Effector memory CD4-positive, alpha-beta T cell (primary cell): ENCODE measurements around the gene PLXNB1.

Experiments
- DNase-seq, 3 donors: peaks; one replicate each; pipeline ENCODE4 v3.0.0-alpha.2; 2020
- H3K27ac ChIP-seq: 2 replicates; pipeline ENCODE4 v1.7.0; 2013; ENCODE audit warnings: mild to moderate bottlenecking, low read length, moderate library complexity; ENCODE audit not compliant: insufficient read depth, poor library complexity, severe bottlenecking
- H3K27me3 ChIP-seq: replicated peaks from 2 replicates; pipeline ENCODE4 v1.7.0; 2013; ENCODE audit warnings: mild to moderate bottlenecking, low read length; ENCODE audit not compliant: insufficient read depth, control insufficient read depth, poor library complexity, severe bottlenecking
- H3K36me3 ChIP-seq: 2 replicates; pipeline ENCODE4 v1.7.0; 2013; ENCODE audit warnings: mild to moderate bottlenecking, low read length, moderate library complexity; ENCODE audit not compliant: control insufficient read depth, insufficient read depth
- H3K4me1 ChIP-seq: 2 replicates; pipeline ENCODE4 v1.7.0; 2013; ENCODE audit warnings: low read length, mild to moderate bottlenecking; ENCODE audit not compliant: control insufficient read depth, insufficient read depth, poor library complexity, severe bottlenecking
- H3K4me3 ChIP-seq: 2 replicates; pipeline ENCODE4 v1.7.0; 2013; ENCODE audit warnings: low read length, low read depth, mild to moderate bottlenecking; ENCODE audit not compliant: insufficient read depth, poor library complexity, severe bottlenecking
- H3K9me3 ChIP-seq: 2 replicates; pipeline ENCODE4 v1.7.0; 2013; ENCODE audit warnings: mild to moderate bottlenecking, low read length, moderate library complexity; ENCODE audit not compliant: control insufficient read depth

PLXNB1 gene

GRCh38 chr3:48445277-48445882 is 15.5 kb upstream of the PLXNB1 start:
- Histone ChIP-seq H3K27ac (peak overlapping the region; percentile 71), H3K36me3 (peaks cover 12% of the 10 kb centered on the region), H3K4me3 (no peak overlapping the region), H3K4me1 (peaks cover 22% of the 10 kb centered on the region), H3K9me3 (no peaks in the 10 kb centered on the region), H3K27me3 (no peaks in the 10 kb centered on the region)
- no peak for DNase-seq

GRCh38 chr3:48441940-48442339 is 12.1 kb upstream of the PLXNB1 start:
- H3K4me3 ChIP-seq: no peak overlapping the region
- H3K9me3 ChIP-seq: no peaks in the 10 kb centered on the region
- DNase-seq: no peak
- H3K36me3 ChIP-seq: peaks cover 12% of the 10 kb centered on the region
- H3K27me3 ChIP-seq: no peaks in the 10 kb centered on the region
- peaks cover 15% of the 10 kb centered on the region for H3K4me1 ChIP-seq
- peak overlapping the region; percentile 92 for H3K27ac ChIP-seq

- Histone ChIP-seq H3K9me3 (no peaks in the 10 kb centered on the region), H3K4me3 (peak overlapping the region; percentile 84), H3K36me3 (peaks cover 12% of the 10 kb centered on the region), H3K27me3 (no peaks in the 10 kb centered on the region), H3K27ac (peak overlapping the region; percentile 92), H3K4me1 (peaks cover 8% of the 10 kb centered on the region)
- peak in 1 of 3 donors; percentile 3 for DNase-seq
Measured at GRCh38 chr3:48440590-48440958, 10.7 kb upstream of the PLXNB1 start.

GRCh38 chr3:48439820-48440589 is 10.1 kb upstream of the PLXNB1 start, which contains the start of the genes CCDC51 and TMA7:
CCDC51 (minus strand) TSS chr3:48440119; CDS start chr3:48435128, 4,991 bp downstream.
TMA7 (plus strand) TSS chr3:48440257; CDS start chr3:48440297, 40 bp downstream.
- Histone ChIP-seq H3K4me1 (peaks cover 8% of the 10 kb centered on the region), H3K27ac (peak within 1 kb of the TSS; percentile 92)

GRCh38 chr3:48437812-48438211 is 7.9 kb upstream of the PLXNB1 start:
- Histone ChIP-seq H3K4me3 (no peak overlapping the region), H3K27me3 (no peaks in the 10 kb centered on the region), H3K36me3 (peaks cover 8% of the 10 kb centered on the region), H3K9me3 (no peaks in the 10 kb centered on the region), H3K4me1 (peaks cover 8% of the 10 kb centered on the region), H3K27ac (no peak overlapping the region)
- no peak for DNase-seq

More at GRCh38 chr3:48439820-48440589, 10.1 kb upstream of the PLXNB1 start, which contains the start of the genes CCDC51 and TMA7:
- H3K9me3 ChIP-seq: no peaks in the 10 kb centered on the region
- peak; percentile 96 to 98 (median 97) for DNase-seq
- peaks cover 12% of the 10 kb centered on the region for H3K36me3 ChIP-seq
- no peaks in the 10 kb centered on the region for H3K27me3 ChIP-seq
- H3K4me3 ChIP-seq: peak within 1 kb of the TSS; percentile 84

- DNase-seq: no peak
- H3K4me1 ChIP-seq: peaks cover 6% of the 10 kb centered on the region
Measured at GRCh38 chr3:48436855-48437254, 7.0 kb upstream of the PLXNB1 start.

GRCh38 chr3:48436477-48436787 is 6.5 kb upstream of the PLXNB1 start:
- DNase-seq: no peak
- Histone ChIP-seq H3K4me3 (no peak overlapping the region), H3K27me3 (no peaks in the 10 kb centered on the region), H3K9me3 (no peaks in the 10 kb centered on the region), H3K27ac (no peak overlapping the region), H3K4me1 (peaks cover 2% of the 10 kb centered on the region), H3K36me3 (no peaks in the 10 kb centered on the region)

More at GRCh38 chr3:48436855-48437254, 7.0 kb upstream of the PLXNB1 start:
- H3K27me3 ChIP-seq: no peaks in the 10 kb centered on the region
- no peak overlapping the region for H3K27ac ChIP-seq
- peaks cover 4% of the 10 kb centered on the region for H3K36me3 ChIP-seq
- H3K4me3 ChIP-seq: no peak overlapping the region
- H3K9me3 ChIP-seq: no peaks in the 10 kb centered on the region

- Histone ChIP-seq H3K27me3 (no peaks in the 10 kb centered on the region), H3K4me1 (no peaks in the 10 kb centered on the region), H3K27ac (no peak overlapping the region), H3K36me3 (no peaks in the 10 kb centered on the region), H3K4me3 (no peak overlapping the region), H3K9me3 (no peaks in the 10 kb centered on the region)
- DNase-seq: peak; percentile 70 to 80 (median 71)
Measured at GRCh38 chr3:48435774-48436476, 6.0 kb upstream of the PLXNB1 start.

GRCh38 chr3:48435223-48435595 is 5.3 kb upstream of the PLXNB1 start:
- Histone ChIP-seq H3K9me3 (no peaks in the 10 kb centered on the region), H3K27me3 (no peaks in the 10 kb centered on the region), H3K27ac (no peak overlapping the region), H3K36me3 (no peaks in the 10 kb centered on the region), H3K4me3 (no peak overlapping the region), H3K4me1 (peaks cover 1% of the 10 kb centered on the region)
- DNase-seq: no peak
